T1000 (cell line): Measurements from ENCODE around the gene VPS37D.
A peak's percentile ranks its signal among the peaks of the same experiment; 100 is the strongest.
"Not testable (repeated sequence)": the region's sequence is repeated elsewhere in the genome, so short reads cannot be mapped to it uniquely, and the experiment has no call there.

ENCODE experiments used
- DNase-seq: peaks from one replicate; lab custom pipeline; 2025; ENCODE audit warnings: mixed read lengths; lab: John Stamatoyannopoulos, UW

Gene VPS37D

DNA sequence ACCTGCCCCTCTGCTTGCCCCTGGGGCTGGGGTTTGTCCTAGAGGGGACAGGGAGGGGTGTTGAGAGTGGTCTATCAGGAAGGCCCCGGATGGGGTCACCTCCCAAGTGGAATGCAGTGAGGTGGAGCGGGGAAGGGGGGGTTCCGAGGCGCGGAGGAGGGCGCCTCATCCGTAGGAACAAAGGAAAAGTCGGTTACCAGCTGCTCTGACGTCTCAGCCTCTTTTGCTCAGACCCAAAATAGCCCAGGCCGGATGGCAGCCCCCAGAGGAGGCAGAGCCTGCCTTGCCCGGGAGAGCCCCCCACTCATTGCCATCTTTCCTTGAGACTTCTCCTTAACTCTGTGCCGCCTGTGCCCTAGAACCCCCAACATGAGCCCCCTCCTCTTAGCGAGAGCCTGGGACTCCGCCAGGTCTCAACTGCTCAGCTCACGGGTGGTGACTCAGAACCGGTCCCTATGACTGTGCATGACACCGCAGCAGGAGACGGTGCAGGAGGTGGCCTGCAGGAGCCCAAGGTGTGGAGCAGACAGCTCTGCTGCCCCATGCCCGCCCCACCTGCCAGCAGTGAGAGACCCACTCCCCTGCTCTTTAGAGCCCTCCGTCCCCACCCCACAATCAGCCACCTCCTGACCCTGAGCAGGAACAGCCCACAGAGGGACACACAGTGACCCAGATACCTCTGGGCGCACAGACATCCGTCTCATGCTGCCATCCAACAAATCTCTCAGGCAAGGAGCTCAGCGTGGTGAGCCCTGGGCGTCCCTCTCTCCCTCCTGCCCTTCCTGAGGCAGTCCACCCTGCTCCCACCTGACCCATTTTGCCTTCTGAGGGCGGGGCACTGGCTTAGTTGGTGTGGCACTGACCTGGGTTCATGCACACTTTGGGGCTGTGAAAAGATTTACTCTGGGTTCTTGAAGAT, 38.8 kb downstream of the VPS37D start:
- no peak for DNase-seq

DNA sequence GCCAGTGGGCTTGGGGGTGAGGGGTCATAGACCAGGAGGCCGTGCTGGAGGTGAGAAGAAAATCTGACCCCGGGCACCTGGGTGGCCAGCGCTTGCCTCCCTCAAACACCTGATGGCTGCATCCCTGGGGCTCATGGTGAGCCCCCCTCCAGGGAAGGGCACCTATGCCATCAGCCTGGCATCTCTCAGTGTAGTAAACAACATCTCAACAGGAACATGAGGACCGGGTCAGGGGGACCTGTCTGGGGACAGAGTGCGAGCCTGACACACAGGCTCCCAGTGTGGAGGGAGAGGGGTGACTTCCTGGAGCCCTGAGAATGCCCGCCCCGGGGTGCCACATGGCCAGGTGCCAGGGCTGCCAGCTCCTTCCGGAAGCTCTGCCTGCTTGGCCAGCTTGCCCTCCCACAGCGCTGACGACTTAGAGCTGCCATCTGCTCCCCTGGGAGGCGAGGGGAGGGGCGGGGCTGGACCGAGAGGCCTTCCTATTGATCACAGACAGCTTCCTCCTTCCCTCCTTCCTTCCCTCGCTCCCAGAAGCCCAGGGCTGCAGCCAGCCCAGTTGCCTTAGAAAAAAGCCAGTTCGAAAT, 39.5 kb downstream of the VPS37D start:
- DNase-seq: peak; percentile 81

GRCh38 chr7:73708961-73709549, 41.4 kb downstream of the VPS37D start:
- DNase-seq: no peak

DNA sequence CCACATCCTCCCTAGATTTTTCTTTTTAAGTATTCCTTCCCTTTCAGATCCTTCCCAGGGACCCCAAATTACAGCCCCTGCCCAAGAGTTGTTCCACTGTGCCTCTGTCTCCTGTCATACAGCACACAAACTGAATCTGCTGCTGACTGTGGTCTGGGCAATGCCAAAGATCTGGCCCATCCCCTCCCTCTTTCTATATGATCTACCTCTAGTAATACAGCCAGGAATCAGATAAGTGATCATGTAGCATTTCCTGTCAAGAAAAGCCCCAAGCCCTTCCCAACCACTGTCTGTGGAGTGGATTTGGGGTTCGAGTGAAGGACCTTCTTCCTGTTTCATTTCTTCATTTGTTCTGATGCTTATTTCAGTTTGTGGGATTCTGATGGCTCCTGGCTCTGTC, 45.1 kb downstream of the VPS37D start:
- DNase-seq: no peak

- not testable (repeated sequence) for DNase-seq
These were observed 45.7 kb downstream of the VPS37D start for GRCh38 chr7:73713319-73713718.

GRCh38 chr7:73715648-73716317, 48.2 kb downstream of the VPS37D start:
- peak; percentile 86 for DNase-seq

DNA sequence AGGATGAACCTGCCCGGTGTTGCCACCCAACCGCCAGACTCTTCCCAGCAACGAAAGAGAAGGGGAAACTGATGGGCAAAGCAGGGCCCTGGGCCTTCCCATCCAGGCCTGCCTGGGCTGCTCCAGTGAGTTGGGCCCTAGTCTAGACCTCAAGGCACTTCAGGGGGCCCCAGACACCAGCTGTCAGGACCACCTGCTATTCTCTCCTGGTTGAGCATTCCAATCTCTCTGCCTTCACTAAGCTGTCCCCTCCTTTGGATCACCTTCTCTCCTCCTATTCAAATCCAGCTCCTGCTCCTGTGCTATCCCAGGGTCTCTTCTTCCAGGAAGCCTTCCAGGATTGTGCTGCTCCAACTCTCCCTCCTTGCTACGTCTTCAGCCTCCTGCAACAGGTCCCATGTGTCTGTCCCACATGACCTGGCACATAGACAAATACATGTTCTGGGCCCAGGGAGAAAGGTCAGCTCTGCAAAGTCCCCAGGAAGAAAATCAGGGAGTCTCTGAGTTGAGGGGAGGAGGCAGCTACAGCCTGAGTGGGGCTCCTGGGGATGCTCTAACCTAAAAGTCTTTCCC, 48.8 kb downstream of the VPS37D start:
- DNase-seq: no peak

- no peak for DNase-seq
These were observed 49.6 kb downstream of the VPS37D start for GRCh38 chr7:73717025-73717807.

- peak; percentile 69 for DNase-seq
These were observed 50.4 kb downstream of the VPS37D start for GRCh38 chr7:73717991-73718405.

DNA sequence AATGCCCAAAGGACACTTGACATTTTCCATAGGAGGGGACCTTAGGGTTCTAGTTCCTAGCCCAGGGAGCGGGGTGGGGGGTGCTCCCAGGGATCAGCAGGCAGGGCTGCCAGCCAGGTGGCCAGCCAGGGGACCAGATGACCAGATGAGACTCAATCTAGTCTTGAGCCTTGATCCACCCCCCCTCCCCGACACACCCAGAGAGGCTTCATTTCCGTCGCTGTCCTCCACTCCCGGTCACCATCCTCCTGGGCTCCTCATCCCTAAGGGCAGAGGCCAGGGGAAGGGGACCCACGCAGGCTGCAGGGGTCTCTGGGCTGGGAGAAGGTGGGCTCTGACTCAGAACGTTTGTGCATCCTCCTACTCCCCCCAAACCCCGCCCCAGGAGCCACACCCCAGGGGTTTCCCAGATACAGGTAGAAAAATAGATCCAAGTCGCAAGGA, 50.8 kb downstream of the VPS37D start:
- no peak for DNase-seq

DNA sequence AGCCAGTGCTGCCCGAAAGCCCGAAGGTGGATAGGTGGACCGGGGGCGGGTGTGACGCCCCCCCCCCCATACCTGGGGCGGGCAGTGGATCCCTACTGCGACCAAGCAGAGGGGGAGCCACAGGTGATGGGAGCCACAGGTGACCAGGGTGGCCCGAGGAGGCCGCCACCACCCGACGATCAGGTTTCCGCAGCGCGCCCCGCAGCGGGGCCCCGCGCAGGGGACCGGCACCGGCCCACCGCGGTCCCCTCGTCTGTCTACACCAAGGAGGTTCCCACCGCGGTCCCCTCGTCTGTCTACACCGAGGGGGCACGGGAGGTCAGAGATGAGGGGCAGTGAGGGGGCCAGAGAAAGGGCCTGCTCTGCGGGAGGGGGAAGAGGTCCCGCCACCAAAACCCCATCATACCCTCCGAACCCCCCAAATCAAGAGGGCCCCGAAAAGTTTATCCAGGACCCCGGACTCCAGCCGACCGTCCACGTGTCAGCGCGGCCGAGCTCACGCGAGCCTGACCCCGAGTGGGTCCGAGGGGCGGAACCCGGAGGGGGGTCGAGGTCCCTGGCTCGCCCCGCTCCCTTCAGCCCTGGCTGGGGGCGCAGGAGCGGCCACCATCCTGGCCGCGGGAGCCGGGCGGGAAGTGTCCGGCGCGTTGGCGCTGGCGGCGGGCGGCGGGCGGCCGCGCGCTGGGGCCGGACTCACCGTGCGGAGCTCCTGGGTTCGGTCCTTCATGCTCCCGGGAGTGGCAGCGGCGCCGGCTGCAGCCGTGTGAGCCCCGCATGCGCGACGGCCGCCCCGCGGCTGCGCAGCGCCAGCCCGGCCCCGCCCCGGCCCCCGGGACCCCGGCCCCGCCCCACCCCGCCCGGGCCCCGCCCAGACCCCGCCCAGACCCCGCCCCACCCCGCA, 51.5 kb downstream of the VPS37D start, which contains the start of gene STX1A:
Gene STX1A, minus strand, starts transcription at position 765 of the 901 bp plus-strand sequence. Its CDS starts 38 bp downstream, at position 727.
- peak; percentile 51 for DNase-seq

- DNase-seq: no peak
These were observed 52.2 kb downstream of the VPS37D start for GRCh38 chr7:73719806-73720169.

GRCh38 chr7:73720443-73720842, 52.8 kb downstream of the VPS37D start:
- not testable (repeated sequence) for DNase-seq

DNA sequence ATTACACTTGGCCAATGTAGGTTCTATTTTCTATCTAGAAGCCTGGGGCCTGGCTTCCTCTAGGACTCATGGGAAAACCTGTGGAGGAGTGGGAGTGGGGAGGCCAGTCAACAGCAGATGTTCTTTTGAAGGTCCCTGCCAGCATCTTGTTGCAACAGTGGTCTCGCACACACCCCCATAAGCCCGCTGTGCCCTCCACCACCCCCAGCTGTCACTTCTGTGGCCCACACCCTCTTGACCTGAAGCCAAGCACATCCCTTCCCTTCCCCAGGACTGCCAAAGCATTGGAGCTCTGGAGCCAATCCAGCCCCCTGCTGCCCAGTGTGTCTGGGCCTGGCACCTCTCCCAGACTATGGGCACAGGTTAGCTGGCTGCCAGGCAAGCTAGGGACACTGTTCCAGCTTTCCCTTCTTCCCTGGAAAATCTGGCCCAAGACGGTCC, 53.8 kb downstream of the VPS37D start:
- no peak for DNase-seq
